Liver (tissue), 3 donors: Measurements from ENCODE around the gene NDUFB7.

Experiments used
- CTCF ChIP-seq: fragments of 150-350 bp; IDR thresholded peaks from 2 replicates; pipeline ENCODE4 v1.5.1; 2017; ENCODE audit warnings: improper control_type of control experiment, low read depth, low read length; ENCODE audit not compliant: missing input control
- FOXA1 ChIP-seq: IDR thresholded peaks from 2 replicates; pipeline ENCODE4 v1.6.1; 2016; ENCODE audit warnings: antibody characterized with exemption
- GABPA ChIP-seq, 2 donors: IDR thresholded peaks in 1 of 2; conservative IDR thresholded peaks in 1 of 2; 2 replicates each; pipeline ENCODE4 v1.6.1; 2016; ENCODE audit warnings: antibody characterized with exemption in 2 of 2, mild to moderate bottlenecking in 1 of 2, moderate library complexity in 1 of 2
- RAD21 ChIP-seq, 2 donors: IDR thresholded peaks; 2 replicates each; pipeline ENCODE4 v1.6.1; 2016; ENCODE audit warnings: antibody characterized with exemption in 2 of 2, mild to moderate bottlenecking in 2 of 2
- RXRA ChIP-seq, 2 donors: IDR thresholded peaks; 2 replicates each; pipeline ENCODE4 v1.6.1; 2017 to 2018; ENCODE audit warnings: antibody characterized with exemption in 2 of 2, mild to moderate bottlenecking in 1 of 2
- SP1 ChIP-seq: IDR thresholded peaks from 2 replicates; pipeline ENCODE4 v1.6.1; 2018; ENCODE audit warnings: antibody characterized with exemption, mild to moderate bottlenecking
- TAF1 ChIP-seq: conservative IDR thresholded peaks from 2 replicates; pipeline ENCODE4 v1.6.1; 2016; ENCODE audit warnings: antibody characterized with exemption, mild to moderate bottlenecking
- YY1 ChIP-seq: IDR thresholded peaks from 2 replicates; pipeline ENCODE4 v1.6.1; 2016; ENCODE audit warnings: antibody characterized with exemption, mild to moderate bottlenecking
- ZBTB33 ChIP-seq: IDR thresholded peaks from 2 replicates; pipeline ENCODE4 v1.6.1; 2016; ENCODE audit warnings: antibody characterized with exemption
- TF ChIP-seq, protein P1 (sequence below): IDR thresholded peaks from 2 replicates; pipeline ENCODE4 v1.6.1; 2016; ENCODE audit warnings: antibody characterized with exemption
- TF ChIP-seq, protein P2 (sequence below): IDR thresholded peaks from 2 replicates; pipeline ENCODE4 v1.6.1; 2016; ENCODE audit warnings: antibody characterized with exemption, mild to moderate bottlenecking
- donor health status: healthy.
- donor health status: healthy.

DNA sequence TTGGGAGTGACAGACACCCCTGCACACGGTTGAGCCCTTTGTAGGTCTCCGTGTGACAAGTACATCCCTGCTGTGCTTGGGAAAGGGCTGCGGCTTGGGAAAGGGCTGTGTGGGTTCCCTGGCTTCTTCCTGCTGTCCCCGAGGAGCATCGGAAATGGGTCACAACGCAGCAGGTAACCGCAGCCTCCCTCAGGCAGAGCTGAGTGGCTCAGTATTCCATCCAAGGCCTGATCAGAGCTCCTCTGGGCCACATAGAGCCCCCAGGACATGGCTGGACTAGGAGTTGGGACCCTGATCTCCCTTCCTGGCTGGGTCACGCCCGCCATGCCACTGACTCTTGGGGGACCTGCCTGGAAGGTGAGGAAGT is 26.2 kb downstream of the NDUFB7 start:
- no peak for TF ChIP-seq SP1
- no peak for TF ChIP-seq CTCF
- no peak for TF ChIP-seq YY1
- TF ChIP-seq GABPA (IDR thresholded peaks at IDR 0.05 in 1 of 2, conservative IDR thresholded peaks at IDR 0.05 in 1 of 2) = no peak
- TF ChIP-seq FOXA1 = no peak
- TF ChIP-seq TAF1 = no peak
- TF ChIP-seq RXRA (IDR thresholded peaks at IDR 0.05) = no peak
- no peak for TF ChIP-seq RAD21 (IDR thresholded peaks at IDR 0.05)
- TF ChIP-seq, protein P1, sequence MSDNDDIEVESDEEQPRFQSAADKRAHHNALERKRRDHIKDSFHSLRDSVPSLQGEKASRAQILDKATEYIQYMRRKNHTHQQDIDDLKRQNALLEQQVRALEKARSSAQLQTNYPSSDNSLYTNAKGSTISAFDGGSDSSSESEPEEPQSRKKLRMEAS = no peak
- TF ChIP-seq ZBTB33 = no peak
- TF ChIP-seq, protein P2, sequence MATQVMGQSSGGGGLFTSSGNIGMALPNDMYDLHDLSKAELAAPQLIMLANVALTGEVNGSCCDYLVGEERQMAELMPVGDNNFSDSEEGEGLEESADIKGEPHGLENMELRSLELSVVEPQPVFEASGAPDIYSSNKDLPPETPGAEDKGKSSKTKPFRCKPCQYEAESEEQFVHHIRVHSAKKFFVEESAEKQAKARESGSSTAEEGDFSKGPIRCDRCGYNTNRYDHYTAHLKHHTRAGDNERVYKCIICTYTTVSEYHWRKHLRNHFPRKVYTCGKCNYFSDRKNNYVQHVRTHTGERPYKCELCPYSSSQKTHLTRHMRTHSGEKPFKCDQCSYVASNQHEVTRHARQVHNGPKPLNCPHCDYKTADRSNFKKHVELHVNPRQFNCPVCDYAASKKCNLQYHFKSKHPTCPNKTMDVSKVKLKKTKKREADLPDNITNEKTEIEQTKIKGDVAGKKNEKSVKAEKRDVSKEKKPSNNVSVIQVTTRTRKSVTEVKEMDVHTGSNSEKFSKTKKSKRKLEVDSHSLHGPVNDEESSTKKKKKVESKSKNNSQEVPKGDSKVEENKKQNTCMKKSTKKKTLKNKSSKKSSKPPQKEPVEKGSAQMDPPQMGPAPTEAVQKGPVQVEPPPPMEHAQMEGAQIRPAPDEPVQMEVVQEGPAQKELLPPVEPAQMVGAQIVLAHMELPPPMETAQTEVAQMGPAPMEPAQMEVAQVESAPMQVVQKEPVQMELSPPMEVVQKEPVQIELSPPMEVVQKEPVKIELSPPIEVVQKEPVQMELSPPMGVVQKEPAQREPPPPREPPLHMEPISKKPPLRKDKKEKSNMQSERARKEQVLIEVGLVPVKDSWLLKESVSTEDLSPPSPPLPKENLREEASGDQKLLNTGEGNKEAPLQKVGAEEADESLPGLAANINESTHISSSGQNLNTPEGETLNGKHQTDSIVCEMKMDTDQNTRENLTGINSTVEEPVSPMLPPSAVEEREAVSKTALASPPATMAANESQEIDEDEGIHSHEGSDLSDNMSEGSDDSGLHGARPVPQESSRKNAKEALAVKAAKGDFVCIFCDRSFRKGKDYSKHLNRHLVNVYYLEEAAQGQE = no peak
